22Rv1 (cell line): Measurements from ENCODE around the gene TNK2.

ENCODE experiments used
- CTCF ChIP-seq: fragments of 450-650 bp; IDR thresholded peaks from 2 replicates; pipeline ENCODE4 v1.5.1; 2017; ENCODE audit warnings: mild to moderate bottlenecking
- ZFX ChIP-seq: fragments of 450-650 bp; IDR thresholded peaks from 2 replicates; pipeline ENCODE4 v1.6.1; 2017; ENCODE audit warnings: antibody characterized with exemption, borderline replicate concordance

- TF ChIP-seq CTCF (no peak), ZFX (no peak)
Measured at GRCh38 chr3:195825191-195825588, 83.2 kb downstream of the TNK2 start.
